ENCODE data around the gene DCAF15. TPM values are rescaled to one million over a fixed set of nuclear protein-coding genes. Genes with fewer than 3 reads are reported as not detected.

The DCAF15 gene
- total RNA-seq, 1 donor from 2014 or later: 28.6 TPM

GRCh38 chr19:13958043-13958442 is 5.7 kb downstream of the DCAF15 start:
- H3K36me3 ChIP-seq: no peaks in the 10 kb centered on the region
- no peak overlapping the region for H3K4me3 Mint-ChIP-seq
- H3K9me3 ChIP-seq (ENCODE audit: low read depth): no peaks in the 10 kb centered on the region
- no peak overlapping the region for H2AFZ ChIP-seq (replicated peaks)
- peaks cover 4% of the 10 kb centered on the region for H3K27me3 Mint-ChIP-seq (ENCODE audit: insufficient read depth, low read depth)
- H3K4me2 ChIP-seq: no peak overlapping the region
- H3K27ac Mint-ChIP-seq: no peak overlapping the region
- no peak overlapping the region for H3K9ac ChIP-seq
- peaks cover 18% of the 10 kb centered on the region for H3K36me3 Mint-ChIP-seq
- no peak for TF ChIP-seq EZH2phosphoT487 (IDR thresholded peaks at IDR 0.05)
- TF ChIP-seq CTCF (IDR thresholded peaks at IDR 0.05): no peak
- peaks cover 12% of the 10 kb centered on the region for H3K4me1 Mint-ChIP-seq
- H3K4me3 ChIP-seq: no peak overlapping the region
- H4K20me1 ChIP-seq (ENCODE audit: low read depth): peaks cover 51% of the 10 kb centered on the region
- no peak for DNase-seq (ENCODE audit: low spot score)
- no peaks in the 10 kb centered on the region for H3K9me3 Mint-ChIP-seq
- peaks cover 7% of the 10 kb centered on the region for H3F3A ChIP-seq (ENCODE audit: low read depth)
- H3K4me1 ChIP-seq: peaks cover 18% of the 10 kb centered on the region
- H3K79me2 ChIP-seq (ENCODE audit: low read depth): peaks cover 25% of the 10 kb centered on the region
- H3K27ac ChIP-seq: no peak overlapping the region
- peaks cover 5% of the 10 kb centered on the region for H3K27me3 ChIP-seq

GRCh38 chr19:13959141-13959961 is 7.0 kb downstream of the DCAF15 start:
- H3F3A ChIP-seq (ENCODE audit: low read depth): peaks cover 4% of the 10 kb centered on the region
- no peak overlapping the region for H3K4me3 ChIP-seq
- H3K9ac ChIP-seq: no peak overlapping the region
- H3K27ac ChIP-seq: no peak overlapping the region
- Mint-ChIP-seq H3K4me3 (no peak overlapping the region), H3K27ac (no peak overlapping the region), H3K36me3 (peaks cover 18% of the 10 kb centered on the region), H3K4me1 (peaks cover 5% of the 10 kb centered on the region), H3K27me3 (ENCODE audit: insufficient read depth, low read depth) (peaks cover 4% of the 10 kb centered on the region), H3K9me3 (no peaks in the 10 kb centered on the region)
- H3K79me2 ChIP-seq (ENCODE audit: low read depth): peaks cover 12% of the 10 kb centered on the region
- no peaks in the 10 kb centered on the region for H3K9me3 ChIP-seq (ENCODE audit: low read depth)
- no peaks in the 10 kb centered on the region for H3K36me3 ChIP-seq
- peaks cover 16% of the 10 kb centered on the region for H3K27me3 ChIP-seq
- DNase-seq (ENCODE audit: low spot score): no peak
- no peak overlapping the region for H2AFZ ChIP-seq (replicated peaks)
- peaks cover 12% of the 10 kb centered on the region for H3K4me1 ChIP-seq
- TF ChIP-seq CTCF (IDR thresholded peaks at IDR 0.05): no peak
- no peak for TF ChIP-seq EZH2phosphoT487 (IDR thresholded peaks at IDR 0.05)
- no peak for TF ChIP-seq EZH2 (IDR thresholded peaks at IDR 0.05)
- H4K20me1 ChIP-seq (ENCODE audit: low read depth): peaks cover 38% of the 10 kb centered on the region
- H3K4me2 ChIP-seq: no peak overlapping the region

- Histone ChIP-seq H3K79me2 (ENCODE audit: low read depth) (peaks cover 3% of the 10 kb centered on the region), H3K9ac (no peak overlapping the region), H3K4me1 (peaks cover 12% of the 10 kb centered on the region), H4K20me1 (ENCODE audit: low read depth) (peaks cover 31% of the 10 kb centered on the region), H3K36me3 (no peaks in the 10 kb centered on the region), H3K9me3 (ENCODE audit: low read depth) (no peaks in the 10 kb centered on the region), H3K4me2 (no peak overlapping the region), H3K27me3 (peaks cover 16% of the 10 kb centered on the region), H3K4me3 (no peak overlapping the region), H3F3A (ENCODE audit: low read depth) (peaks cover 4% of the 10 kb centered on the region), H2AFZ (replicated peaks) (no peak overlapping the region), H3K27ac (no peak overlapping the region)
- peak; percentile 30 for DNase-seq (ENCODE audit: low spot score)
- peaks cover 5% of the 10 kb centered on the region for H3K4me1 Mint-ChIP-seq
- peaks cover 7% of the 10 kb centered on the region for H3K27me3 Mint-ChIP-seq (ENCODE audit: insufficient read depth, low read depth)
- TF ChIP-seq EZH2phosphoT487 (IDR thresholded peaks at IDR 0.05) (no peak), CTCF (IDR thresholded peaks at IDR 0.05) (peak; percentile 41), EZH2 (IDR thresholded peaks at IDR 0.05) (no peak)
- no peak overlapping the region for H3K4me3 Mint-ChIP-seq
- no peak overlapping the region for H3K27ac Mint-ChIP-seq
- H3K36me3 Mint-ChIP-seq: peaks cover 20% of the 10 kb centered on the region
- H3K9me3 Mint-ChIP-seq: no peaks in the 10 kb centered on the region
Observed at GRCh38 chr19:13959962-13960862, 7.9 kb downstream of the DCAF15 start.
